Right lobe of liver (tissue), 6 donors: ENCODE measurements around the gene CPXM2. TPM values are rescaled to one million over a fixed set of nuclear protein-coding genes. Genes with fewer than 3 reads are reported as not detected.

ENCODE experiments used
- ATAC-seq, 4 donors: fragments of 200-7000 bp; cut with Tn5 transposase; one replicate each; pipeline ENCODE4 v1.9.1; 2020; ENCODE audit warnings: mild to moderate bottlenecking in 4 of 4, moderate library complexity in 4 of 4
- DNase-seq, 3 donors: peaks; one replicate each; pipeline ENCODE4 v3.0.0-alpha.2; 2020
- H3K27ac ChIP-seq, 3 donors: fragments of 200-600 bp; one replicate each; pipeline ENCODE4 v1.8.0; 2022
- H3K27me3 ChIP-seq, 2 donors: fragments of 200-600 bp; one replicate each; pipeline ENCODE4 v1.8.0; 2022
- H3K36me3 ChIP-seq, 4 donors: fragments of 200-600 bp; sonication (generic) in 1 of 4; one replicate each; pipeline versions ENCODE4 v1.5.1 to v1.8.0; 2017 to 2022; ENCODE audit warnings: control low read depth in 1 of 4
- H3K4me1 ChIP-seq, 4 donors: fragments of 200-600 bp; sonication (generic) in 1 of 4; one replicate each; pipeline versions ENCODE4 v1.5.1 to v1.8.0; 2017 to 2022; ENCODE audit warnings: control low read depth in 1 of 4
- H3K4me3 ChIP-seq, 3 donors: fragments of 200-600 bp; one replicate each; pipeline ENCODE4 v1.8.0; 2022
- H3K9me3 ChIP-seq, 4 donors: fragments of 200-600 bp; sonication (generic) in 1 of 4; one replicate each; pipeline versions ENCODE4 v1.5.1 to v1.8.0; 2017 to 2022; ENCODE audit warnings: control low read depth in 1 of 4
- POLR2A ChIP-seq: fragments of 450-650 bp; IDR thresholded peaks from one replicate; pipeline ENCODE4 v1.6.1; 2017; ENCODE audit warnings: antibody characterized with exemption, mild to moderate bottlenecking
- WGBS: methylation state at CpG from one replicate; pipeline ENCODE4 v1.1.6; 2018; ENCODE audit warnings: low coverage, low lambda C conversion rate; ENCODE audit not compliant: insufficient coverage; ENCODE audit errors: missing lambda C conversion rate; 5-methylcytosine and 5-hydroxymethylcytosine counted together
- intact Hi-C, 2 donors: fragments of 100-400 bp; cut with DNase I; formaldehyde crosslinking; loops; one replicate each; pipeline versions ENCODE4 v1.11.2 to v1.14.1; 2022
- total RNA-seq, 6 experiments: library from RNA; depleted of rRNA in 2 of 6; stranded (reverse); fragments of >200 nt in 2 of 6; fragmentation: NEBNext Ultra II Directional in 3 of 6; extraction: Animal tissue kit (Norgen Biotek cat#: 25700) in 3 of 6; gene quantifications; one replicate each; pipeline versions ENCODE4 v1.1.0 to v1.2.4, GENCODE V29; 2016 to 2023
- TF ChIP-seq, protein P1 (sequence below), 4 donors: fragments of 200-600 bp in 3 of 4; fragments of 450-650 bp in 1 of 4; IDR thresholded peaks; one replicate each; pipeline versions ENCODE4 v1.5.1 to v1.8.0; 2016 to 2022; ENCODE audit warnings: antibody characterized with exemption in 4 of 4, mild to moderate bottlenecking in 2 of 4
- donor health status: DM: no; HTN: yes; CAD: no.
- donor health status: DM: no; HTN: no; CAD: no.
- donor health status: DM: no; HTN: no; CAD: no.
- donor health status: DM: no; HTN: yes; CAD: no.
- donor health status: DM: no; HTN: yes; CAD: no.

Gene CPXM2
- total RNA-seq, 6 experiments from 2014 or later = 0.29 to 2.6 (median 0.69) TPM

- Histone ChIP-seq H3K9me3 (no peaks in the 10 kb centered on the region), H3K27ac (no peak overlapping the region), H3K27me3 (no peaks in the 10 kb centered on the region), H3K36me3 (no peaks in the 10 kb centered on the region), H3K4me1 (no peaks in the 10 kb centered on the region), H3K4me3 (no peak overlapping the region)
- WGBS = 20% methylated on average over 5 of the region's 8 CpGs
- intact Hi-C loops = no loop called here
- no peak for ATAC-seq
- no peak for TF ChIP-seq POLR2A
- TF ChIP-seq, protein P1, sequence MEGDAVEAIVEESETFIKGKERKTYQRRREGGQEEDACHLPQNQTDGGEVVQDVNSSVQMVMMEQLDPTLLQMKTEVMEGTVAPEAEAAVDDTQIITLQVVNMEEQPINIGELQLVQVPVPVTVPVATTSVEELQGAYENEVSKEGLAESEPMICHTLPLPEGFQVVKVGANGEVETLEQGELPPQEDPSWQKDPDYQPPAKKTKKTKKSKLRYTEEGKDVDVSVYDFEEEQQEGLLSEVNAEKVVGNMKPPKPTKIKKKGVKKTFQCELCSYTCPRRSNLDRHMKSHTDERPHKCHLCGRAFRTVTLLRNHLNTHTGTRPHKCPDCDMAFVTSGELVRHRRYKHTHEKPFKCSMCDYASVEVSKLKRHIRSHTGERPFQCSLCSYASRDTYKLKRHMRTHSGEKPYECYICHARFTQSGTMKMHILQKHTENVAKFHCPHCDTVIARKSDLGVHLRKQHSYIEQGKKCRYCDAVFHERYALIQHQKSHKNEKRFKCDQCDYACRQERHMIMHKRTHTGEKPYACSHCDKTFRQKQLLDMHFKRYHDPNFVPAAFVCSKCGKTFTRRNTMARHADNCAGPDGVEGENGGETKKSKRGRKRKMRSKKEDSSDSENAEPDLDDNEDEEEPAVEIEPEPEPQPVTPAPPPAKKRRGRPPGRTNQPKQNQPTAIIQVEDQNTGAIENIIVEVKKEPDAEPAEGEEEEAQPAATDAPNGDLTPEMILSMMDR (IDR thresholded peaks at IDR 0.05) = no peak
- DNase-seq = no peak
These were observed 144.7 kb downstream of the CPXM2 start for GRCh38 chr10:123746942-123747341.

DNA sequence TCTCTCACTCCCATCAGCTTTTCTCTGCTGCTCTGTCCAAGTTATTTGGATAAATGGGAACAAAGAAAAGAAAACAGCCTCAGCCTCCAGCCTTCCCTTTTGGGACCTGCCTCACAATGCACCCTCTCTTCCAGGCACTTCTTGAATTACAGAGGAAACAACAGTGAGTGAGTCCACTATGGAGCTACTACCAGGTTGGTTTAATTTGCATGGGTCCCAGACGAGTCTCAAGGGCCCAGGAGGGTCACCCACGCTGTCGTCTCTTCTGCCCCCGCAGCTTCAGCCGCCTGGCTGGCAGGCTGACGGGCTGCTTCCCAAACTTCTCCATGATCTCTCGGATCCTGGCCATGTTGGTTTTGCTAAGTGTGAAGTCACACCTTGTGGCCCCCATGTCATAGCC is 145.1 kb downstream of the CPXM2 start:
- TF ChIP-seq, protein P1 (IDR thresholded peaks at IDR 0.05) = no peak
- TF ChIP-seq POLR2A = no peak
- Histone ChIP-seq H3K36me3 (no peaks in the 10 kb centered on the region), H3K27me3 (no peaks in the 10 kb centered on the region), H3K9me3 (no peaks in the 10 kb centered on the region), H3K27ac (no peak overlapping the region), H3K4me3 (no peak overlapping the region), H3K4me1 (no peaks in the 10 kb centered on the region)
- 62% methylated on average over 5 of the region's 7 CpGs for WGBS
- ATAC-seq = no peak
- DNase-seq = no peak
- intact Hi-C loops = no loop called here

- Histone ChIP-seq H3K4me3 (no peak overlapping the region), H3K9me3 (no peaks in the 10 kb centered on the region), H3K4me1 (no peaks in the 10 kb centered on the region), H3K27ac (no peak overlapping the region), H3K27me3 (no peaks in the 10 kb centered on the region), H3K36me3 (no peaks in the 10 kb centered on the region)
- DNase-seq (no peak), ATAC-seq (no peak)
- no peak for TF ChIP-seq POLR2A
- intact Hi-C loops = no loop called here
- 44% methylated on average over 4 of the region's 4 CpGs for WGBS
These were observed 145.5 kb downstream of the CPXM2 start for GRCh38 chr10:123746061-123746460.

- no peaks in the 10 kb centered on the region for H3K36me3 ChIP-seq
- no peak for DNase-seq
- intact Hi-C loops = no loop called here
- no peaks in the 10 kb centered on the region for H3K9me3 ChIP-seq
- no peak overlapping the region for H3K27ac ChIP-seq
- ATAC-seq = no peak
- TF ChIP-seq POLR2A = no peak
- TF ChIP-seq, protein P1 (IDR thresholded peaks at IDR 0.05) = no peak
- 24% methylated on average over 4 of the region's 6 CpGs for WGBS
- H3K27me3 ChIP-seq = no peaks in the 10 kb centered on the region
- no peaks in the 10 kb centered on the region for H3K4me1 ChIP-seq
- H3K4me3 ChIP-seq = no peak overlapping the region
These were observed 147.4 kb downstream of the CPXM2 start for GRCh38 chr10:123744224-123744536.

GRCh38 chr10:123743441-123744223 is 148.0 kb downstream of the CPXM2 start:
- Histone ChIP-seq H3K27me3 (no peaks in the 10 kb centered on the region), H3K9me3 (no peaks in the 10 kb centered on the region), H3K36me3 (no peaks in the 10 kb centered on the region), H3K4me1 (no peaks in the 10 kb centered on the region), H3K27ac (no peak overlapping the region), H3K4me3 (no peak overlapping the region)
- no peak for DNase-seq
- ATAC-seq = peak in 1 of 4 donors; percentile 15
- no peak for TF ChIP-seq POLR2A
- TF ChIP-seq, protein P1 (IDR thresholded peaks at IDR 0.05) = no peak
- 44% methylated on average over 13 of the region's 13 CpGs for WGBS
- intact Hi-C loops = no loop called here
